ENCODE data around the gene SLC39A11. TPM values are rescaled to one million over a fixed set of nuclear protein-coding genes. Genes with fewer than 3 reads are reported as not detected.
A peak's percentile ranks its signal among the peaks of the same experiment; 100 is the strongest.

The SLC39A11 gene
- total and polyA plus RNA-seq, 3 donors from 2014 or later = 11.4 to 18.6 (median 18.0) TPM

GRCh38 chr17:72618001-72618509 is 474.4 kb downstream of the SLC39A11 start:
- Histone ChIP-seq H3K27ac (no peak overlapping the region), H3K9me3 (no peaks in the 10 kb centered on the region), H3K36me3 (ENCODE audit: low read depth, missing control alignments) (no peaks in the 10 kb centered on the region), H3K4me3 (no peak overlapping the region), H3K4me1 (peaks cover 7% of the 10 kb centered on the region), H3K27me3 (no peaks in the 10 kb centered on the region)
- 28 to 35% methylated on average over 11 to 17 of the region's 17 CpGs for WGBS, 2 donors
- no peak for TF ChIP-seq POLR2A (IDR thresholded peaks at IDR 0.05)
- TF ChIP-seq CTCF (IDR thresholded peaks at IDR 0.05) = no peak
- DNase-seq = peak; percentile 76
- intact Hi-C loops (cut with DNase I; ENCODE audit: low total_unique reads) = no loop called here

GRCh38 chr17:72617557-72617956 is 474.9 kb downstream of the SLC39A11 start:
- Histone ChIP-seq H3K4me1 (peaks cover 7% of the 10 kb centered on the region), H3K36me3 (ENCODE audit: low read depth, missing control alignments) (no peaks in the 10 kb centered on the region), H3K9me3 (no peaks in the 10 kb centered on the region), H3K4me3 (no peak overlapping the region), H3K27ac (no peak overlapping the region), H3K27me3 (no peaks in the 10 kb centered on the region)
- TF ChIP-seq POLR2A (IDR thresholded peaks at IDR 0.05) (no peak), CTCF (IDR thresholded peaks at IDR 0.05) (no peak)
- 46 to 70% methylated on average over 6 of the region's 6 CpGs for WGBS, 2 donors
- no peak for DNase-seq
- intact Hi-C loops (cut with DNase I; ENCODE audit: low total_unique reads) = no loop called here

GRCh38 chr17:72616447-72616846 is 476.0 kb downstream of the SLC39A11 start:
- no peak for DNase-seq
- Histone ChIP-seq H3K4me3 (no peak overlapping the region), H3K27me3 (no peaks in the 10 kb centered on the region), H3K27ac (no peak overlapping the region), H3K36me3 (ENCODE audit: low read depth, missing control alignments) (no peaks in the 10 kb centered on the region), H3K9me3 (no peaks in the 10 kb centered on the region), H3K4me1 (peaks cover 7% of the 10 kb centered on the region)
- intact Hi-C loops (cut with DNase I; ENCODE audit: low total_unique reads) = no loop called here
- TF ChIP-seq CTCF (IDR thresholded peaks at IDR 0.05) (no peak), POLR2A (IDR thresholded peaks at IDR 0.05) (no peak)
- 75 to 81% methylated on average over 3 to 4 of the region's 4 CpGs for WGBS, 2 donors

- TF ChIP-seq CTCF (IDR thresholded peaks at IDR 0.05) (no peak), POLR2A (IDR thresholded peaks at IDR 0.05) (no peak)
- DNase-seq = no peak
- peaks cover 7% of the 10 kb centered on the region for H3K4me1 ChIP-seq
- no peaks in the 10 kb centered on the region for H3K9me3 ChIP-seq
- H3K4me3 ChIP-seq = no peak overlapping the region
- intact Hi-C loops (cut with DNase I; ENCODE audit: low total_unique reads) = no loop called here
- H3K27me3 ChIP-seq = no peaks in the 10 kb centered on the region
- no peaks in the 10 kb centered on the region for H3K36me3 ChIP-seq (ENCODE audit: low read depth, missing control alignments)
- peak overlapping the region; percentile 45 to 50 for H3K27ac ChIP-seq
- 30 to 31% methylated on average over 6 of the region's 6 CpGs for WGBS, 2 donors
These were observed 476.9 kb downstream of the SLC39A11 start for GRCh38 chr17:72615627-72615991.

- Histone ChIP-seq H3K9me3 (no peaks in the 10 kb centered on the region), H3K4me1 (peaks cover 7% of the 10 kb centered on the region), H3K27me3 (no peaks in the 10 kb centered on the region), H3K27ac (peak overlapping the region; percentile 45 to 50), H3K4me3 (peak overlapping the region in 1 of 2 donors; percentile 12), H3K36me3 (ENCODE audit: low read depth, missing control alignments) (no peaks in the 10 kb centered on the region)
- TF ChIP-seq CTCF (IDR thresholded peaks at IDR 0.05) (no peak), POLR2A (IDR thresholded peaks at IDR 0.05) (no peak)
- 5 to 8% methylated on average over 20 of the region's 20 CpGs for WGBS, 2 donors
- intact Hi-C loops (cut with DNase I; ENCODE audit: low total_unique reads) = no loop called here
- DNase-seq = peak; percentile 82
These were observed 477.4 kb downstream of the SLC39A11 start for GRCh38 chr17:72614871-72615626.

All from testis (tissue), 3 donors.